ENCODE results near the gene NBPF3. TPM values are rescaled to one million over a fixed set of nuclear protein-coding genes. Genes with fewer than 3 reads are reported as not detected.
"Not testable (repeated sequence)": the region's sequence is repeated elsewhere in the genome, so short reads cannot be mapped to it uniquely, and the experiment has no call there.

NBPF3 gene
- total RNA-seq, 1 experiment from 2014 or later, result 15.9 TPM

- BruUV-seq (replicated peaks); DNase-seq (ENCODE audit: low read depth, low spot score); CTCF ChIA-PET; H3K27ac ChIP-seq (ENCODE audit: low read length); in situ Hi-C loops (cut with HindIII; ENCODE audit: low pct_unique_long_range_greater_than_20kb, low sequenced_read_pairs); H3K4me3 ChIP-seq (ENCODE audit: low read depth in 2 of 2, low read length in 2 of 2); intact Hi-C loops (cut with micrococcal nuclease; ENCODE audit: unreplicated experiment); ATAC-seq; H3K4me1 ChIP-seq (ENCODE audit: control insufficient read depth, insufficient read depth, low read length); H3K9me3 ChIP-seq (ENCODE audit: control insufficient read depth, insufficient read depth, low read depth, low read length); H3K27me3 ChIP-seq (ENCODE audit: control insufficient read depth, insufficient read depth, low read length); POLR2A ChIA-PET; H3K36me3 ChIP-seq (ENCODE audit: control insufficient read depth, insufficient read depth, low read length): not testable (repeated sequence)
These were observed 30.0 kb upstream of the NBPF3 start for GRCh38 chr1:21409897-21410296.

- POLR2A ChIA-PET, result no interaction called here
- BruUV-seq (replicated peaks), result no TSS peak
- H3K4me3 ChIP-seq (ENCODE audit: low read depth in 2 of 2, low read length in 2 of 2), result no peak overlapping the region
- in situ Hi-C loops (cut with HindIII; ENCODE audit: low pct_unique_long_range_greater_than_20kb, low sequenced_read_pairs), result no loop called here
- H3K4me1 ChIP-seq (ENCODE audit: control insufficient read depth, insufficient read depth, low read length), result no peaks in the 10 kb centered on the region
- H3K27ac ChIP-seq (ENCODE audit: low read length), result no peak overlapping the region
- CTCF ChIA-PET, result no interaction called here
- H3K9me3 ChIP-seq (ENCODE audit: control insufficient read depth, insufficient read depth, low read depth, low read length), result no peaks in the 10 kb centered on the region
- H3K36me3 ChIP-seq (ENCODE audit: control insufficient read depth, insufficient read depth, low read length), result no peaks in the 10 kb centered on the region
- DNase-seq (ENCODE audit: low read depth, low spot score), result no peak
- no peak for ATAC-seq
- peaks cover 6% of the 10 kb centered on the region; the same call in 1 of the 2 replicates for H3K27me3 ChIP-seq (ENCODE audit: control insufficient read depth, insufficient read depth, low read length)
- intact Hi-C loops (cut with micrococcal nuclease; ENCODE audit: unreplicated experiment), result no loop called here
- TF ChIP-seq SIN3A (IDR thresholded peaks at IDR 0.05; ENCODE audit: borderline replicate concordance, insufficient read depth, low read depth, low read length), result no peak
- no peak for TF ChIP-seq POLR2AphosphoS5 (IDR thresholded peaks at IDR 0.05; ENCODE audit: low read depth, low read length)
- TF ChIP-seq REST (IDR thresholded peaks at IDR 0.05; ENCODE audit: insufficient read depth in 1 of 2, low read depth in 2 of 2, low read length in 1 of 2), result no peak
- no peak for TF ChIP-seq CTCF (IDR thresholded peaks at IDR 0.05)
- TF ChIP-seq TCF7L2 (IDR thresholded peaks at IDR 0.05; ENCODE audit: low read depth, low read length), result no peak
These were observed 25.9 kb upstream of the NBPF3 start for GRCh38 chr1:21414015-21414414.

GRCh38 chr1:21420378-21420777 is 19.6 kb upstream of the NBPF3 start:
- H3K36me3 ChIP-seq (ENCODE audit: control insufficient read depth, insufficient read depth, low read length); DNase-seq (ENCODE audit: low read depth, low spot score); H3K9me3 ChIP-seq (ENCODE audit: control insufficient read depth, insufficient read depth, low read depth, low read length); in situ Hi-C loops (cut with HindIII; ENCODE audit: low pct_unique_long_range_greater_than_20kb, low sequenced_read_pairs); BruUV-seq (replicated peaks); H3K27ac ChIP-seq (ENCODE audit: low read length); H3K27me3 ChIP-seq (ENCODE audit: control insufficient read depth, insufficient read depth, low read length); intact Hi-C loops (cut with micrococcal nuclease; ENCODE audit: unreplicated experiment); H3K4me1 ChIP-seq (ENCODE audit: control insufficient read depth, insufficient read depth, low read length); ATAC-seq; H3K4me3 ChIP-seq (ENCODE audit: low read depth in 2 of 2, low read length in 2 of 2); CTCF ChIA-PET; POLR2A ChIA-PET: not testable (repeated sequence)

- in situ Hi-C loops (cut with HindIII; ENCODE audit: low pct_unique_long_range_greater_than_20kb, low sequenced_read_pairs); intact Hi-C loops (cut with micrococcal nuclease; ENCODE audit: unreplicated experiment); H3K4me1 ChIP-seq (ENCODE audit: control insufficient read depth, insufficient read depth, low read length); H3K9me3 ChIP-seq (ENCODE audit: control insufficient read depth, insufficient read depth, low read depth, low read length); BruUV-seq (replicated peaks); POLR2A ChIA-PET; DNase-seq (ENCODE audit: low read depth, low spot score); H3K27me3 ChIP-seq (ENCODE audit: control insufficient read depth, insufficient read depth, low read length); ATAC-seq; H3K27ac ChIP-seq (ENCODE audit: low read length); H3K36me3 ChIP-seq (ENCODE audit: control insufficient read depth, insufficient read depth, low read length); CTCF ChIA-PET; H3K4me3 ChIP-seq (ENCODE audit: low read depth in 2 of 2, low read length in 2 of 2): not testable (repeated sequence)
These were observed 18.6 kb upstream of the NBPF3 start for GRCh38 chr1:21421307-21421706.

- in situ Hi-C loops (cut with HindIII; ENCODE audit: low pct_unique_long_range_greater_than_20kb, low sequenced_read_pairs); H3K9me3 ChIP-seq (ENCODE audit: control insufficient read depth, insufficient read depth, low read depth, low read length); H3K4me3 ChIP-seq (ENCODE audit: low read depth in 2 of 2, low read length in 2 of 2); POLR2A ChIA-PET; H3K36me3 ChIP-seq (ENCODE audit: control insufficient read depth, insufficient read depth, low read length); BruUV-seq (replicated peaks); intact Hi-C loops (cut with micrococcal nuclease; ENCODE audit: unreplicated experiment); CTCF ChIA-PET; DNase-seq (ENCODE audit: low read depth, low spot score); H3K4me1 ChIP-seq (ENCODE audit: control insufficient read depth, insufficient read depth, low read length); ATAC-seq; H3K27ac ChIP-seq (ENCODE audit: low read length); H3K27me3 ChIP-seq (ENCODE audit: control insufficient read depth, insufficient read depth, low read length): not testable (repeated sequence)
These were observed 12.0 kb upstream of the NBPF3 start for GRCh38 chr1:21427798-21428480.
